Ishikawa (cell line): Measurements from ENCODE around the gene SLC25A30.

Experiments used
- CREB1 ChIP-seq: IDR thresholded peaks from 2 replicates; pipeline ENCODE4 v1.6.1; 2012; ENCODE audit warnings: low read depth
- TF ChIP-seq, protein P1 (sequence below): IDR thresholded peaks from 2 replicates; pipeline ENCODE4 v1.6.1; 2012

DNA sequence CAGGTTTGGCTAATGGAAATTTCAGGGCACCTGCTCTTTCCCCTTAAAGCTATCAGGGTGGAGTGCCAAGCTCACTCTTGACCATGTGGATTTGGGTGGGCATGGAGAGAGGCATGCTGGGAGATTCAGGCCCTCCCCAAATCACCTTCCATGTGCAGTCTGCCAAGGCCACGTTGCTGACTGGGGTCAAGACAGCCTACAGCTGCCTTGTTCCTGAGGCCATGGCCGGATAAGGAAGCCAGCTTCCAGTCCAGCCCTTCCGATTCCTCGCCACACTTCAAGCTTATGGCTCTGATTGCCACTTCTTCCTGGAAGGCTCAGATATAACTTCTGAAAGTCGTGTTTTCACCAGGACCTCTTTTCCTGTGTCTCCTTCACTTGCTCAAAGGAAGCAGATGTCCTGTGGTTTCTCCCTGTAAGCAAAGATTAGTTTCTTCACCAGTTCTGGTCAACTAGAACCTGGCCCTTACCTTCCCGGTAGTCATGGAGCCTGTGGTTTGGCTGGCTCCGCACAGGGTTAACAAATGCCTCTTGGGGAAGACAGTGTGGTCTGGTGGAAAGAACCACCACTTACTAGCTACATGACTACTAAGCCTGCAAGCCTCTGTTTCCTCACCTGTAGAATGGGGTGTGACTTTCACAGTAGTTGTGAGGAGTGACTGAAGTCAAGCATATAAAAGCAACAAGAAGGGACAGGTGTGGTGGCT lies 61.1 kb downstream of the SLC25A30 start:
- TF ChIP-seq, protein P1, sequence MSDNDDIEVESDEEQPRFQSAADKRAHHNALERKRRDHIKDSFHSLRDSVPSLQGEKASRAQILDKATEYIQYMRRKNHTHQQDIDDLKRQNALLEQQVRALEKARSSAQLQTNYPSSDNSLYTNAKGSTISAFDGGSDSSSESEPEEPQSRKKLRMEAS, result no peak
- TF ChIP-seq CREB1, result no peak
